Kidney epithelial cell (primary cell): ENCODE results near the gene GPR39. TPM values are rescaled to one million over a fixed set of nuclear protein-coding genes. Genes with fewer than 3 reads are reported as not detected.

Experiments
- DNase-seq: peaks from one replicate; pipeline ENCODE4 v3.0.0-alpha.2; 2010; ENCODE audit warnings: low read depth
- H3K27me3 ChIP-seq: 2 replicates; pipeline ENCODE4 v1.6.0; 2011; ENCODE audit warnings: low read length; ENCODE audit not compliant: control insufficient read depth, insufficient read depth
- H3K36me3 ChIP-seq: 2 replicates; pipeline ENCODE4 v1.5.1; 2011; ENCODE audit warnings: low read length; ENCODE audit not compliant: control insufficient read depth, insufficient read depth
- H3K4me3 ChIP-seq: 2 replicates; pipeline ENCODE4 v1.5.1; 2011; ENCODE audit warnings: low read depth, mild to moderate bottlenecking, control low read depth, low read length
- CTCF ChIP-seq: IDR thresholded peaks from 2 replicates; pipeline ENCODE4 v1.5.1; 2011; ENCODE audit warnings: mild to moderate bottlenecking, moderate library complexity, low read length, control low read depth, inconsistent platforms; ENCODE audit not compliant: insufficient read depth, poor library complexity, severe bottlenecking
- total RNA-seq: library from RNA; depleted of rRNA; stranded (reverse); fragments of >200 nt; gene quantifications from 2 replicates; pipeline ENCODE4 v1.2.3, GENCODE V29; 2015

The GPR39 gene
- total RNA-seq, 1 donor from 2014 or later = 5.9 TPM

DNA sequence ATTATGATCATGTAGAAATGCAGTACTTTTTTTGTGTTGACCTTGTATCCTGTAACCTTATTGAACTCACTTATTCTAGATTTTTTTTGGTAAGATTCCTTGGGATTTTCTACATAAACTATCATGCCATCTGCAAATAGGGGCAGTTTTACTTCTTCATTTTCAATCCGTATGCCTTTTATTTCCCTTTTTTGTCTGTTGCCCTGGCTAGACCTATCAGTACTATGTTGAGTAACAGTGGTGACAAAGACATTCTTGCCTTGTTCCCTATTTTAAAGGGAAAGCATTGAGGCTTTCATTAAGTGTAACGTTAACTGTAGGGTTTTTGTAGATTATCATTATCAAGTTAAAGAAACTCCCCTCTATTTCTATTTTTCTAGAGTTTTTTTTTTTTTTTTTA, 161.1 kb downstream of the GPR39 start:
- Histone ChIP-seq H3K36me3 (no peaks in the 10 kb centered on the region), H3K4me3 (no peak overlapping the region), H3K27me3 (no peaks in the 10 kb centered on the region)
- no peak for DNase-seq
- no peak for TF ChIP-seq CTCF

DNA sequence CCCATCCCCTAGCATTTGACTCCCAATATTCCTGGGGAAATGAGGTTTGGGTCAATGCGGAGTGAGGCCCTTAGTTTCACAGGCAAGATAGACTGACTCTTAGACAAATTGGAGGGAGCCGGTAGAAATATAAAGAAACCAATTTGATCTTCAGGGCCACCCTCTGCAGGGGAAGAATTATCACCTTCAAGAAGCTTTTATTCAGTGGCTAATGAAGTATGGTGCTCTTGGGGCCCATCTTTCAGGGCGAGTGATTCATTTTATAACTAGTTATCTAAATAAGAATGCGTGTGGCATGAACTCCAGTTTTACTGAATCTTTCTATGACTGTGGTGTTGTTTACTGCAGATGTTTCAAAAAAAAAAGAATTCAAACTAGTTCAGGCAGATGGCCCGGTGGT, 165.0 kb downstream of the GPR39 start:
- TF ChIP-seq CTCF = no peak
- DNase-seq = no peak

DNA sequence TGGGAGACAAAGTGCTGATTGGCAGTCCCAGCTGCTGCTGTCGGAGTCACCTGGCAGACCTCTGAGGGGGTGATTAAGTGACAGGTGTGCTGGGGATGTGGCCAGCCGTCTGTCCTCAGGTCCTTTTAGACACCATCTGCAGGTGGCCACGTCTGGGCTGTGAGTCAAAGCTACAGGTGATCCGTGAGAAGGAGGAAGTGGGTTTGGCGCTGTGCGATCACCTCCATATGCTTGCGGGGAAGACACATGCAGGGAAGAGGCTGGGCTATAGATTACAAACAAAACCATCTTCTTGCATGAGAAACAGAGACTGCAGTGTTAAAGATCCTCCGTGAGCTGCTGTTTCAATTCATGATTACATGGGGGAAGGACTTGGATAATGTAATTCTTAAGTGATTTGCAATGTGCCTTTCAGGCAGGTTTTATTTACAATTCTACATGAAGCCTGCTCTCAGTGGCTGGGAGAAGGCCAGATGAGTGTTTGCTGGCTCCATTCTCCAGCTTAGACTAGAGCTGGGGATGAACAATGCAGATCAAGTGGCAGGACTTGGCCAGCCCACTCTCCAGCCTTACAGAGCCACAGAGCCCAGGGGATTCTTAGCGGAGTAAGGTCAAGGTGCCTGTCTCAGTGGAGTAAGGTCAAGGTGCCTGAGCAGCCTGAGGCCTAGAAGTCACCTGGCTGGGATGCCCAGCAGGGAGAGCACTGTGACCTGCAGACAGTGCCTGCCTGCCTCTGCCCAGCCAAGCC, 165.6 kb downstream of the GPR39 start:
- no peak for TF ChIP-seq CTCF
- Histone ChIP-seq H3K36me3 (no peaks in the 10 kb centered on the region), H3K4me3 (no peak overlapping the region), H3K27me3 (no peaks in the 10 kb centered on the region)
- DNase-seq = no peak

More for the DNA sequence above, 165.0 kb downstream of the GPR39 start:
- H3K27me3 ChIP-seq = no peaks in the 10 kb centered on the region
- H3K36me3 ChIP-seq = no peaks in the 10 kb centered on the region
- no peak overlapping the region for H3K4me3 ChIP-seq

DNA sequence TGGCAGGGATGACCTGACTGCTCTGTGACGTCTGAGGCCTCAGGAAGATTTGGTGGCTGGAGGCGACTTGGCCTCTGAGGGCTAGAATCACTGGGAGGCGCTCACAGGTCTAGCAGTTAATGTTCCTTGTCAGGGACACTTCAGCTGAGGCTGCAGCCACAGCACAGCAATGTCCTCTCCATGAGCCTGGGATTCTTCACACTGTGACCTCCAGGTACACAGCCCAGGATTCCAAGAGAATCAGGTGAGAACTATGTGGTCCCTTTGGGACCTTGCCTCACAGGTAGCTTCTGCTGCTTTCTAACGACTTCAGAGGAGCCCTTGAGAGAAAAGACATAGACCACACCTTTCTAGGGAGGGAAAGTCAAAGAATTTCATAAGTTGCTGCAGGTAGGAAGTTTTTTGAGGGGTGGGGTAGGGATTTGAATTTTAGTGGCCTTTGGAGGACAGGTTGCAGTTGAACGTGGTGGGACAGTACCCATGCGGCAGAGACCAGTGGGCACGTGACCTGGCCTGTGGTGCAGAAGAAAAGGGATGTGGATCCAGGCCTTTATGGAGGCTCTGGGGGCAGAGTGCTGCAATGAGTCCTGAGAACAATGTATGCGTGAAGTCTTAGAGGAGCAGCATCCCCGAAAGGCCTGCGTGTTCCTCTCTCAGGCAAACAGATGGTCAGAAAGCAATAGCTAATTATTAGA, 167.2 kb downstream of the GPR39 start:
- no peaks in the 10 kb centered on the region for H3K27me3 ChIP-seq
- no peak overlapping the region for H3K4me3 ChIP-seq
- no peak for DNase-seq
- TF ChIP-seq CTCF = no peak
- H3K36me3 ChIP-seq = no peaks in the 10 kb centered on the region

DNA sequence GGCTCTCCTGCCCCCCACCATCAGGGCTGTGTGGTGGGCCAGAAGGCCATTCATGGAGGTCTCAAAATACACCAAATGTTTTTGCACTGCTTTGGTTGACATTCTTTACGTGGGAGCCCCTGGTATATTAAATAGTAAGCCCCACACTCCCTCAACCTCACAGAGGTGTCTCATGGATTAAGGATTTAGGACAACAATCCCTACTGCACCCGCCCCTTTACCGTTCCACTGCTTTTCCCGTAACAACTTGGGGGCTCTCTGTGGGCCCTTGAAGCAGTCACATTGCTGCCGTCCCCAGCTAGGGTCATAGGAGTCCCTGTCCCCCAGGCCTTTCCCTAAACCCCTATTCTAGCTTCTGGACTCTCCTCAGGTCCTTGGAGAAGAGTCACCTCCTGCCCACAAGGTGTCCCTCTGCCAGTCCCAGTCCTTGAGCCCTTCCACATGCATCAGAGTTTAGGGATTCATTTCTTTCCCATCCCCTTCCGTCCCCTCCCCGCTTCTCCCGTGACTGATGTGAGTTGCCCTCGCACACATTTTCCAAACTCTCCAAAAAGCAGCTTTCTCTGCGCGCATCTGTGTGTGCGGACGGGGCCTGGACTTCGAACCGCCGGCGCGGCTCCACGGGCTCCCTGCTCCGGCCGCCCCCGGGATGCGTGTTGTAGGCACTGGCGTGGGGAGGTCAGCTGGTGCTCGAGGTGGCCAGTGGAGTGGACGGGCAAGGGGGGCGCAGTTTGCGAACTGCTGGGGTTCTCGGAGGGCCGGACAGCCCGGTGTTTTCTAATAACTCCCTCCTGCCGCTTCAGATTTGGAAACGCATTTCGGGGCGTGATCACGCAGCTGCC, 168.6 kb downstream of the GPR39 start:
- Histone ChIP-seq H3K27me3 (no peaks in the 10 kb centered on the region), H3K36me3 (no peaks in the 10 kb centered on the region), H3K4me3 (no peak overlapping the region)
- no peak for TF ChIP-seq CTCF
- DNase-seq = no peak
